Endothelial cell of umbilical vein (primary cell): ENCODE data around the gene EIF3D. TPM values are rescaled to one million over a fixed set of nuclear protein-coding genes. Genes with fewer than 3 reads are reported as not detected.

Source experiments
- BruUV-seq: library from RNA; stranded (reverse); fragments of 400-500 nt; replicated peaks from 2 replicates; lab custom pipeline; 2021; lab: Mats Ljungman, UMichigan
- CTCF ChIA-PET: fragments of 300-600, 350-600 bp; sonication (Branson Sonifier 250); formaldehyde crosslinking; loops from one replicate; lab custom pipeline; 2021; ENCODE audit warnings: antibody characterized with exemption, inconsistent platforms; lab: Charles Lee
- POLR2A ChIA-PET: fragments of 300-600, 350-600 bp; sonication (Branson Sonifier 250); formaldehyde crosslinking; loops from one replicate; lab custom pipeline; 2021; ENCODE audit warnings: antibody characterized with exemption, inconsistent platforms; lab: Charles Lee
- DNase-seq: peaks from one replicate; pipeline ENCODE4 v3.0.0-alpha.2; 2011; ENCODE audit warnings: low read depth, low spot score
- FAIRE-seq: peaks from 2 replicates; lab custom pipeline; 2011; peaks lifted over from hg19 to GRCh38; lab: Jason Lieb, UNC
- H2AFZ ChIP-seq: 2 replicates; pipeline ENCODE4 v1.6.0; 2012; ENCODE audit warnings: low read depth, low read length, control low read depth, inconsistent platforms
- H3K27ac ChIP-seq: 2 replicates; pipeline ENCODE4 v1.5.1; 2011; ENCODE audit warnings: low read depth, mild to moderate bottlenecking, control low read depth, low read length, moderate library complexity; ENCODE audit not compliant: insufficient read depth
- H3K27me3 ChIP-seq, 2 experiments: 2 replicates each; pipeline versions ENCODE4 v1.6.0 to v1.6.1; 2011; ENCODE audit warnings: low read length in 2 of 2, mixed read lengths in 1 of 2; ENCODE audit not compliant: control insufficient read depth in 2 of 2, insufficient read depth in 2 of 2
- H3K36me3 ChIP-seq, 2 experiments: 2 replicates in 1 of 2; 3 replicates in 1 of 2; pipeline ENCODE4 v1.5.1; 2011; ENCODE audit warnings: low read length in 2 of 2, mild to moderate bottlenecking in 1 of 2, moderate library complexity in 1 of 2; ENCODE audit not compliant: control insufficient read depth in 2 of 2, insufficient read depth in 2 of 2; ENCODE audit errors: extremely low read depth in 1 of 2
- H3K4me1 ChIP-seq: 3 replicates; pipeline ENCODE4 v1.5.1; 2011; ENCODE audit warnings: mild to moderate bottlenecking, low read length; ENCODE audit not compliant: control insufficient read depth, insufficient read depth; ENCODE audit errors: extremely low read depth
- H3K4me2 ChIP-seq: 2 replicates; pipeline ENCODE4 v1.6.1; 2011; ENCODE audit warnings: low read length, control low read depth, mixed read lengths; ENCODE audit not compliant: insufficient read depth
- H3K4me3 ChIP-seq, 3 experiments: fragments of 200-600 bp in 1 of 3; sonication (generic), shearing (Covaris generic) in 1 of 3; replicated peaks in 1 of 3; 2 replicates each; pipeline ENCODE4 v1.5.1; 2011 to 2016; ENCODE audit warnings: control low read depth in 3 of 3, low read length in 3 of 3, mild to moderate bottlenecking in 2 of 3, inconsistent platforms in 1 of 3, low read depth in 1 of 3, moderate library complexity in 1 of 3; ENCODE audit not compliant: insufficient read depth in 1 of 3
- H3K79me2 ChIP-seq: 2 replicates; pipeline ENCODE4 v1.6.0; 2012; ENCODE audit warnings: low read length, inconsistent platforms; ENCODE audit not compliant: control insufficient read depth, insufficient read depth
- H3K9ac ChIP-seq: replicated peaks from 2 replicates; pipeline ENCODE3; 2011; ENCODE audit warnings: low read length, control low read depth; ENCODE audit not compliant: insufficient read depth; ENCODE audit errors: extremely low read depth
- H3K9me1 ChIP-seq: replicated peaks from 3 replicates; pipeline ENCODE4 v1.6.0; 2011; ENCODE audit warnings: mild to moderate bottlenecking, low read length; ENCODE audit not compliant: control insufficient read depth, insufficient read depth; ENCODE audit errors: extremely low read depth
- H3K9me3 ChIP-seq: replicated peaks from 2 replicates; pipeline ENCODE4 v1.5.1; 2012; ENCODE audit warnings: low read length, inconsistent platforms; ENCODE audit not compliant: control insufficient read depth, insufficient read depth
- H4K20me1 ChIP-seq: replicated peaks from 2 replicates; pipeline ENCODE3; 2011; ENCODE audit warnings: mild to moderate bottlenecking, low read length; ENCODE audit not compliant: control insufficient read depth, insufficient read depth; ENCODE audit errors: extremely low read depth
- GATA2 ChIP-seq: IDR thresholded peaks from 2 replicates; pipeline ENCODE4 v1.7.0; 2011; ENCODE audit warnings: low read depth, mild to moderate bottlenecking, moderate library complexity, mixed read lengths, low read length; ENCODE audit not compliant: insufficient read length, insufficient read depth
- JUN ChIP-seq: IDR thresholded peaks from 2 replicates; pipeline ENCODE4 v1.6.1; 2011; ENCODE audit warnings: borderline replicate concordance, low read depth; ENCODE audit not compliant: insufficient read length, insufficient read depth
- MYC ChIP-seq: IDR thresholded peaks from one replicate; pipeline ENCODE4 v1.6.1; 2011; ENCODE audit warnings: mild to moderate bottlenecking, low read depth, low read length
- POLR2AphosphoS5 ChIP-seq: IDR thresholded peaks from 2 replicates; pipeline ENCODE4 v1.6.1; 2012; ENCODE audit warnings: low read depth, mild to moderate bottlenecking, control low read depth, low read length, moderate library complexity; ENCODE audit not compliant: insufficient read depth
- dilution Hi-C: fragments of 300-500 bp; cut with MboI; formaldehyde crosslinking; loops from one replicate; pipeline ENCODE4 v1.15.0; 2019; ENCODE audit warnings: low sequenced_read_pairs; ENCODE audit not compliant: extremely low pct_ligation_motif_present
- intact Hi-C: fragments of 100-400 bp; cut with micrococcal nuclease; formaldehyde crosslinking; loops from one replicate; pipeline ENCODE4 v1.10.0; 2022
- polyA plus RNA-seq, 4 experiments: library from polyadenylated mRNA; depleted of rRNA in 3 of 4; stranded (reverse) in 3 of 4; unstranded in 1 of 4; fragments of >200 nt; gene quantifications; 2 replicates each; pipeline versions ENCODE4 v1.2.1 to v1.2.3, GENCODE V29; 2011 to 2012; ENCODE audit warnings: missing spikeins in 1 of 4
- total RNA-seq: library from RNA; stranded (reverse); gene quantifications from 2 replicates; pipeline ENCODE4 v1.2.3, GENCODE V29; 2021

EIF3D gene
- total and polyA plus RNA-seq, 2 donors (not counting 3 experiments of a cell fraction or from before 2014, with no cell fraction given): 201 to 413 TPM

- POLR2A ChIA-PET: interaction anchor here (0.8 to 2.2 kb wide), 6 partner anchors 74 to 131 kb away, joined by 3 to 10 read pairs (median 4); partner anchors contain the start of gene MYH9
- Histone ChIP-seq H4K20me1 (no peaks in the 10 kb centered on the region), H3K4me3 (no peak overlapping the region), H3K79me2 (no peaks in the 10 kb centered on the region), H3K4me1 (peaks cover 49% of the 10 kb centered on the region), H3K4me2 (no peak overlapping the region), H3K27me3 (no peaks in the 10 kb centered on the region), H3K9me3 (no peaks in the 10 kb centered on the region), H3K9me1 (no peaks in the 10 kb centered on the region), H3K27ac (peak overlapping the region; percentile 59), H3K36me3 (no peaks in the 10 kb centered on the region), H2AFZ (no peak overlapping the region), H3K9ac (peak overlapping the region; percentile 40)
- CTCF ChIA-PET: interaction anchor here (0.8 to 1.6 kb wide), 3 partner anchors 9 to 107 kb away, joined by 3 to 6 read pairs (median 4); no protein-coding TSS in a partner anchor
- TF ChIP-seq GATA2: no peak
- peak; percentile 63 for TF ChIP-seq JUN
- TF ChIP-seq MYC: no peak
- no peak for TF ChIP-seq POLR2AphosphoS5
- dilution Hi-C loops (no loop called here), intact Hi-C loops (no loop called here)
- DNase-seq (peak; percentile 67), FAIRE-seq (peak; percentile 83)
- TSS peak; percentile 8 for BruUV-seq
Observed at GRCh38 chr22:36461665-36462649, 67.0 kb downstream of the EIF3D start.

Other genes starting within 250 kb of the EIF3D start
- gene MYH9, start 141.2 kb downstream of the EIF3D start, total RNA-seq: 1,331 and 1,413 TPM in 2 replicates
- 157 and 188 TPM in 2 replicates for gene MYH9, start 141.2 kb downstream of the EIF3D start, polyA plus RNA-seq
- 74.3 and 75.9 TPM in 2 replicates for gene TXN2, start 47.5 kb downstream of the EIF3D start, total RNA-seq
- gene TXN2, start 47.5 kb downstream of the EIF3D start, polyA plus RNA-seq: 170 and 183 TPM in 2 replicates
- 14.0 and 20.4 TPM in 2 replicates for gene FOXRED2, start 22.1 kb downstream of the EIF3D start, total RNA-seq
- gene FOXRED2, start 22.1 kb downstream of the EIF3D start, polyA plus RNA-seq: 8.0 and 8.4 TPM in 2 replicates
- gene CACNG2, start 174.6 kb upstream of the EIF3D start, total RNA-seq: not detected in 2 replicates
- not detected in 2 replicates for gene CACNG2, start 174.6 kb upstream of the EIF3D start, polyA plus RNA-seq
- 30.5 and 33.7 TPM in 2 replicates for gene IFT27, start 247.0 kb upstream of the EIF3D start, total RNA-seq
- gene IFT27, start 247.0 kb upstream of the EIF3D start, polyA plus RNA-seq: 28.2 and 29.9 TPM in 2 replicates